CD4-positive, alpha-beta T cell treated with Interleukin-15 for 4 hours (primary cell): ENCODE results near the gene GEMIN4.

Experiments
- DNase-seq: peaks from one replicate; pipeline ENCODE4 v3.0.0-alpha.2; 2020; ENCODE audit warnings: low spot score

GEMIN4 gene

DNA sequence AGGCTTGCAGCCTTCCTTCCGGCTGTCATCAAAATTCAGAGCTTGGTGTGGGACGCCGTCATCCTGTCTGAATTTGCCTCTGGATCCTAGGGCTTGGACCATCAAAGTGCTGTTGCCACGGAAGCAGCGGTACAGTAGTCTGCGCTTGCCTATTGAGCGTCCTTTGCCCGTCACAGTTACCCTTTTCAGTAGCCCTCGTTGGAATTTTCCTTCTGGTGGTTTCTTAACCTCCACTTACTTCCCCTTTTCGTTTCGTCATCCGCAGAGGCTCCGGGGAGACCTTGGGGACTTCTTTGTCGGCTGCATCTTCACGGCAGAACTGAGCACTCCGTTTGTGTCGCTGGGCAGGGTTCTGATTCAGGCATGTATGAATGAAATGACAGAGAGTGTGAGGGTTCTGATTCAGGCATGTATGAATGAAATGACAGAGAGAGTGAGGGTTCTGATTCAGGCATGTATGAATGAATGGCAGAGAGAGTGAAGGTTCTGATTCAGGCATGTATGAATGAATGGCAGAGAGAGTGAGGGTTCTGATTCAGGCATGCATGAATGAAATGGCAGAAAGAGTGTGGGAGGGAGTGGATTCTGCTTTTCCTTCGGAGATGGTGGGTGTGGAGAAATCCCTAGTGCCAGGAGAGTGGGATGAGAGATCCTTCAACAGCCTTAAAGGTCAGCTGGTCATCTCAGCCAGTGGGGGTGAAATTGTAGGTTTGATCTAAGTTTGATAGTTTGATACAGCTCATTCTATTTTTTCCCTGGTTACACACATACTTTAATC, 11.6 kb downstream of the GEMIN4 start:
- DNase-seq: peak; percentile 7

DNA sequence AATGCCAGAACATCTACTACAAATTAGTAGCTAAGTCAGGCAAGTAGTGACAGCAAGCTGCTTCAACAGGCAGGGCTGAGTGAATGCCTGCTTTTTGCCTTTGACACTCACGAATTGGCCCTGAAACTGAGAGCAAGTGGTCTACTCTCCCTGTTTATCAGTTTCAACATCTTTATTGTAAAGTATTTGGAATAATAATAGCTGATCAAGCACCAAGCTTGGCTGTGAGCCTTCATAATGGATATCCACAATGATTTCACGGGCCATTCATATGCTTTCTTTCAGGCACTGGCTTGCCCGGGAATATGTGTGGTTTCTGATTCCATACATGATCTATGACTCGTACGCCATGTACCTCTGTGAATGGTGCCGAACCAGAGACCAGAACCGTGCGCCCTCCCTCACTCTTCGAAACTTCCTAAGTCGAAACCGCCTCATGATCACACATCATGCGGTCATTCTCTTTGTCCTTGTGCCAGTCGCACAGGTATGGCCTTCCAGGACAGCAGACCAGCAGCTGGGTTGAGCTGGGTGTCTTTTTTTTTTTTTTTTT, 14.4 kb downstream of the GEMIN4 start:
- DNase-seq: no peak

DNA sequence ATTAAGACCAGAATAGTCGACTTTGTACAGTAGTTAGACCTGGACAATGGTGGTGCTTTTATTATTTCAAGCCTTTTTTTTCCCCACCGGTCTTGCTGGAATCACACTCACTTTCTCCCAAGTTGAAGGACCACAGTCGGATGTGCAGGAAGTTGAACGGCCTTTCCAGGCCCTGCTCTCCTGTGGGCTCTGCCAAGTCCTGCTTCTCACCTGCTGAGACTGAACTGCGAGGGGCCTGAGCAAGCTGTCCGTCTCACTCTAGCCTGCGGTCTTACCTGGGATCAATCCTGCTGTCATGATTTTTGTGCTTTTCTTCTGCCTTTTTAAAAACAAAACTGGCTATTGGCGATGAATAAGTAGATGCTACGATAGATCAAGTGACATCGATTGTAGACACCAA, 18.3 kb downstream of the GEMIN4 start:
- no peak for DNase-seq

DNA sequence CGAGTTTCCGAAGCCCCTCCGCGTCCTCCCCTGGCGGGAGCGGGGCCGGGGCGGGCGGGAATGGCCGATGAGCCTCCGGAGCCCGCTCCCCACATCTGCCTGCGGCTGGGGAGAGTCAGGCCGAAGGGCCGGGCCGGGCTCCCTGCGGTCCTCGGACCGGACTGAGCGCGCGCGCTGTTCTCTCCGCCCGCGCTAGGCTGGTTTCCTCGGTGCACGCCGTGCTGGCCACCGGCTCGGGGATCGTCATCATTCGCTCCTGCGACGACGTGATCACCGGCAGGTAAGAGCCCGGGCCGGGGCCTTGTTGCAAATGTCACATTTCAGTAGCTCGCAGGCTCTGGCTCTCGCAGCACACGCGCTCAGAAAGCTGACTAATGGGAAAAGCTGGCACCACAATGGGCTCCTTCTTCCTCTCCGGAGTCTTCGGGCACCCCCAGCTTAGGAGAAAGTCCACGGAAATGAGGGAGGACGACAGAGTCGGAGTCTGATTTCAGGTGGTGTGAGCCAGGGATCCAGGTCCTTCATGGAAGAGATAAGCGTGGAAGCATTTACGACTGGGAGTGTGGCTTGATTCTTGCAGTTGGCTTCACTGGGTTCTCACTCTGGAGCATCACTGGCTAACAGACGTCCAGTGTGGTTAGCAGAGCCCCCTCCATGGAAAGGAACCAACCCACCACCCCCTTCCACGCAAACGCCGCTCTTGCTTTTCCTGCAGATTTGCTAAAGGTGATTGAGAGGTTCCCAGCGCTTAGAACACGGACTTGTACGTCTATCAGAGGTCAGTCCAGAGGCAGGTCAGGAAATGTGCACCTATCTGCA, 19.0 kb downstream of the GEMIN4 start:
- no peak for DNase-seq

DNA sequence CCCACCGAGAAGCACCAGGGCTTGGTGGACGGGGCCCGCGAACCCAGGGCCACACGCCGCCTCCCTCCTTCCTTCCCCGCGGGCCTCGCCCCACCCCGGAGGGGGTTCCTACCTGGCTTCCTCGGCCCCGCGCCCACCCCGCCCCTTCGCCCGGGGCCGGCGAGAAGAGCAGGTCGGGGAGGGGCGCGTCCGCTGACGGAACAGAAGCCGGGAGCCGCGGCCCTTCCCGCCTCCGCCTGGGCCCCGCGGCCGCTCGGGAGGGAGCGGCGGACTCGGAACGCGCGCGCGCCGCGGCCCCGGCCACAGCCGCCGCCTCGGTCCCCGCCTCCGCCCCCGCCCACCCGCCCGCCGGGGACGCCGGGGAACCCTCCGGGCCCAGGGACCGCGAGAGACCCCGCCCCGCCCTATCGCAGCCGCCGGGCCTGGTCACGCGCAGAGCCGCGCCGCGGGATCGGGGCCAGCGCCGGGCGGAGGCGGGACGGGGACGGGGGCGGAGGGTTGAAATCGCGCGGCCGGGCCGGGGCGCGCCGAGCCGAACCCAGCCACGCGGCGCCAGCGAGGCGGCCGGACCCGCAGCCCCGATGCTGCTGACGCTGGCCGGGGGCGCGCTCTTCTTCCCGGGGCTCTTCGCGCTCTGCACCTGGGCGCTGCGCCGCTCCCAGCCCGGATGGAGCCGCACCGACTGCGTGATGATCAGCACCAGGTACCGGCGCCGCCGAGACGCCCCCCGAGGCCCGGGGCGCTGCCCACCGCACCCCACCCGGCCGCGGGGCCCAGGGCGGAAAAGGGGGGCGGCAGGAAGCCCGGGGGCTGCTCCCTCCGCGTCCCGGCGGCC, 19.8 kb downstream of the GEMIN4 start, which contains the start of gene TLCD3A:
Gene TLCD3A (plus strand): TSS at position 530 of the 835 bp plus-strand sequence. CDS start 52 bp downstream, at position 582.
- DNase-seq: peak; percentile 36

DNA sequence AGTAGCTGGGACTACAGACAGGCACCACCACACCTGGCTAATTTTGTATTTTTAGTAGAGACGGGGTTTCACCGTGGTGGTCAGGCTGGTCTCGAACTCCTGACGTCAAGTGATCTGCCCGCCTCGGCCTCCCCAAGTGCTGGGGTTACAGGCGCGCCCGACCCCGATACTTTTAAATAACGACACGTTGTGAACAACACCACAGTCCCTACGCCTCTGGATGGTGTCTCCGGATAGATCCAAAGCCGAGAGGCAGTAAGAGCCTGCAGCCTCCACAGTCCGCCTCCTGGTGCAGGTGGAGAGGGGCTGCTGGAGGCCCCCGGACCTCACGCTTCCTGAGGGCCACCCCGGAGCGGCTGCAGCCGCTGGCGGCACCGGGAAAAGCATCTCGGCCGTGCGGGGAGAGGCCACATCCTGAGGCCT, 20.4 kb downstream of the GEMIN4 start:
- DNase-seq: no peak

DNA sequence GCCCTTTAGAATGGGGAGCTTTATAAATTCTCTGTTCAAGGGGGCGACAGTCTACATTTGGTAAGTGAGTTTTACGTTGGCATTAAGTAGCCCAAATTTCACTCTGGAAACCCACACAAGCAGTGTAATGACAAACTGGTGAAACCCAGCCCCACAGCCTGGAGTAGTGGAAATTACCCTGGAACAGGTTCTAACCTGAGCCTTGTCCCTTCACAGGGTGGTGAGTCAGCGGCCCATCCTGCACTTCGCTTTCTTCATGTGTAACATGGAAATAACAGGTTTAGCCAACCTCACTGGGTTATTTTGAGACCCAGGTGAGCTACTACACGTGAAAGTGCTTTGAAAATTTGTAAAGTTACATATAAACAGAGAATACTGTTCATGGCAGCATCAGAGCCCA, 23.2 kb downstream of the GEMIN4 start:
- DNase-seq: no peak

DNA sequence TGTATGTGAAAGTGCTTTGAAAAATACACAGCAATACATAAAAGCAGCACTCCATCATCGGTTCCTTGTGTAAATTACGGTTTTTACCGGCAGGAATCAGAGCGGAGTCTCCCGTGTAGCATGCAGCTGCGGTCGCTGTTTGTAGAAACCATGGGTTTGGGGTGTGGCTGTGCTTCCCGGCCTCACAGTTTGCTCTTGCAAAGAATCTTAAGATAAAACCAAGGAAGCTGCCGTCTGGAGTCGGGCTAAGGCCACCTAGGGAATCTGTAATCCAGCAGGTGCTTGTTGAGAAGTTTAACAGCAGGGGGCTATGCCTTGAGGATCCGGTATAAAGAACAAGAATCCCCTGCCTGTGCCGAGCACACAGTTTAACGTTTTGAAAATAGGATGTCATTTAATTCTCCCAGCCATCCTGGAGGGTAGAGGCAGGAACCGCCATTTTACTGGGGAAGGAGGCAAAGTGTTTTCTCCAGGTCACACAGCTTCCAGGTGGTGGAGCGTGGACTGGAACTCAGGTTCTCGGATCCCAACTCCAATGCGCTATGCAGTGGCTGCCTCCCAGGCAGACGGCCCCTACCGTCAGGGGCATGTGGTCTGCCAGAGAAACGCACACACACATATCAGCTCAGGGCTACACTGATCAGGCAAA, 25.7 kb downstream of the GEMIN4 start:
- DNase-seq: no peak

DNA sequence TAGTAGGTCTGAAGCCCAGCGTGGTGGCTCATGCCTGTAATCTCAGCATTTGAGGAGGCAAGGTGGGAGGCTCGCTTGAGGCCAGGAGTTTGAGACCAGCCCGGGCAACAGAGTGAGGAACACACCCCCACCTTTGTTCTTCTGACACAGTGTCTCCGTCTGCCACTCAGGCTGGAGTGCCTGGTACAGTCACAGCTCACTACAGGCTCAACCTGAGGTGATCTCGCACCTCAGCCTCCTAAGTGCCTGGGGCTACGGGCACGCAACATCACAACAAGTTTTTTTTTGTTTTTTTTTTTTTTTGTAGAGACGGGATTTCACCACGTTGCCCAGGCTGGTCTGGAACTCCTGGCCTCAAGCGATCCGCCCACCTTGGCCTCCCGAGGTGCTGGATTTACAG, 26.3 kb downstream of the GEMIN4 start:
- no peak for DNase-seq

DNA sequence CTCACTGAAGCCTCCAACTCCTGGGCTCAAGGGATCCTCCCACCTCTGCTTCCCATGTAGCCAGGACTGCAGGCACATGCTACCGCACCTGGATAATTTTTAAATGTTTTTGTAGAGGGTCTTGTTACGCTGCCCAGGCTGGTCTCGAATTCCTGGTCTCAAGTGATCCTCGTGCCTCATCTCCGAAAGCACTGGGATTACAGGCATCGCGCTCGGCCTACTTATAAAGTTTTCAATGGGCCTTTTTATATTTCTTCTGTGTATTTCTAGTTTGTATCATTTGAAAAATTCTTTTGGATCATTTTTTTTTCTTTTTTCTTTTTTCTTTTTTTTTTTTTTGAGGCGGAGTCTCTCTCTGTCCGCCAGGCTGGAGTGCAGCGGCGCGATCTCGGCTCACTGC, 27.0 kb downstream of the GEMIN4 start:
- DNase-seq: no peak

DNA sequence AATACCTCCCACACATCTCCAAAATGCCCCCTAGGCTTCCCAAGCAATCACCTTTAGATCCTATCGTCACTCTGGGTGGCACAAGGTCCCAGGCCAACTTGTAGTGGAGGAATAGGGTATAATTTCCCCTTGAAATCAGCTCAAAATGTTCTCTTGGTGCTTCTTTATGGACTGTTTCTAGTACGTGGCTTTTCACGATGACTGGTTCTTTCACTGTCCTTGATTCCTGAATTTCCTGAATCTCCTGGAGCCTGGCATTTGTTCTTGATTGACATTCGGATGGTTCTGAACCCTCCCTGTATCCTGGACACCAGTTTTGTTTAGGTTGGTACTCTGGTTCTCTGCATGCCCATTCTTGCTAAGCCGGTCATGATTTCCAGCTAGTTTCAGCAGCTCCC, 30.5 kb downstream of the GEMIN4 start:
- no peak for DNase-seq

DNA sequence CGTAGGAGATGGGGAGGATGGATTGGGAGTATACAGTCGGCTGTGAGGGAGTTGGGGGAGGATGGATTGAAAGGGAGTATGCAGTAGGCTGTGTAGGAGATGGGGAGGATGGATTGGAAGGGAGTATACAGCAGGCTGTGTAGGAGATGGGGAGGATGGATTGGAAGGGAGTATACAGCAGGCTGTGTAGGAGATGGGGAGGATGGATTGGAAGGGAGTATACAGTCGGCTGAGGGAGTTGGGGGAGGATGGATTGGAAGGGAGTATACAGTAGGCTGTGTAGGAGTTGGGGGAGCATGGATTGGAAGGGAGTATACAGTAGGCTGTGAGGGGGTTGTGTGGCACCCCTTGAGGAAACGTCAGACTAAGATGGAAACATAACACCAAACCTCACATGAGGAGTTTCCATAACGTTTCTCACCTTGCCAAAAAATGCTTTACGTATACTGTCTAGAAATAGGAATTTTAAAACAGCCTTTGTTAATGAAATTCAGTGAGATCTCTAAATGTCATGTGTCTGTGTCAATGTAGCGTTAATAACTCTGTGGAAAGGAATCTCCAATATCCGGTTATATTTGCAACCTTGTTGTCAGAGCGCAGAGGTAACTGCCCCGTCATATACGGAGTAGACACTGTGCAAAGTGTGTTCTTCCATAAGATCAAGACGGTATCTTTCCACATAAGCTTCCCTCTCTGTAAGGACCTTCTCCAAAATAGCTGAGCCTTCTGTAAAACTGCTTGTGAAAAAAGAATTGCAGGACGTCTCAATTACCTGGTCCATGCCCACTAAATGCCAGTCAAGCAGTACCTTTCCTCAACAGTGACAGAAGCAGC, 31.1 kb downstream of the GEMIN4 start:
- no peak for DNase-seq

DNA sequence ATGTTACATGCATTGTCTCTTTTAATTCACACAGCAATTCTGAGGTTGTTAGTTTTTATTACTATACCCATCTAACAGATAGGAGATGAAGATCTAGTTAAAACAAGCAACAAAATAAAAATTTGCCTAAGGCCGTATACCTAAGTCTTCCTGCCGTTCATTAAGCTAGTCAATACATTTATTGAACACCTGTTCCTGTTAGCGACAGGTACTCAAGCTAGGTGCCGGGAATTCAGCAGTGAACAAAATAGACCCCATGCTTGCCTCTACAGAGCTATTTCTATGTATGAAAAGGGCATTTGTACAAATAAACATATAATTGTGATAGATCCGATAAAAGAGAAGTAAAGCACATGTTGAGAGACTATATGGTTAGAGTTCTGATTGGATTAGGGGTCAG, 34.0 kb downstream of the GEMIN4 start:
- no peak for DNase-seq

DNA sequence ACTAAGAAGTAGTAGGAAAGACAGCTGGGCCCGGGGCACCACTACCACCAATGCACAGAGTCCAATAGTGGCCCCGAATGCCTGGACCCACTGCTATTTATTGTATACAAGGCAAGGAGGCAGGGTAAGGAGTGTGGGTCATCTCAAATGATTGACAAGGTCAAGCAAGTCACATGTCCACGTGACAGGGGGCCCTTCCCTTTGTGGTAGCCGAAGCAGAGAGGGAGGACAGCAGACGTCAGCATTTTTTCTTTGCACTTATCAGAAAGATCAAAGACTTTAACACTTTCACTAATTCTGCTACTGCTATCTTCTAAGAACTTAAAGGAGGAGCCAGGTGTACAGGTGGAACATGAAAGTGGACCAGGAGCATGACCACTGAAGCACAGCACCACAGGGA, 43.9 kb downstream of the GEMIN4 start:
- no peak for DNase-seq

DNA sequence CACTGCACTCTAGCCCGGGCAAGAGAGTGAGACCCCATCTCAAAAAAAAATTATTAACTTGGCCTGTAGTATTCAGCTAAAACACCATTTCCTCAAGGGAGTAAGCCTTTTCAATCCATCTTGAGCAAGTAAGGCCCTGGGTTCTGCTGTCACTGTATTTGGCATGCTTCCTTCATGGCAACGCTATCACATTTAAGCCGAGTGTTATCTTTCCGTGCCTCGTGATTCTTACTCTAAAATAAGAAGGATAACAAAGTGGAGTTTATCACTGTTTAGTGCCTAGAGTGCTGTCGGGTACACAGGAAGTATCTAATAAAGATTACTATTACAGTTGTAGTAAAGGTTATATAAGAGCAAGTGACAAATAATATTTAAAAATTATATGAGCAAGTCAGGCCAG, 46.2 kb downstream of the GEMIN4 start:
- DNase-seq: no peak

DNA sequence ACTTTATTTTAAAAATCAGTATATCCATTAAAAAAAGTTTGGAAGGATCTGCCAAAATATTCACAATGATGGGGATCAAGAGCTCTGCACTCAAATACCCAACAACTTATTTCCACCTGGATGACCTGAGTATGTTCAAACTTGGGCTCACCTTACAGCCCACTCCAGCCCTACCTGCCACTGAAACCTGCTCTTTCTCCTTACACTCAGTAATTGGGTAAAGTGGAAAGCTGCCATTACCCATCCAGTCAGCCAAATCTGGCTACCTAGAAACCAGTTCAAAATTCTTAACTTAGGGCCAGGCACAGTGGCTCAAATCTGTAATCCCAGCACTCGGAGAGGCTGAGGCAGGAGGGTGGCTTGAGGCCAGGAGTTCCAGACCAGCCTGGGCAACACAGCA, 47.1 kb downstream of the GEMIN4 start:
- DNase-seq: no peak

DNA sequence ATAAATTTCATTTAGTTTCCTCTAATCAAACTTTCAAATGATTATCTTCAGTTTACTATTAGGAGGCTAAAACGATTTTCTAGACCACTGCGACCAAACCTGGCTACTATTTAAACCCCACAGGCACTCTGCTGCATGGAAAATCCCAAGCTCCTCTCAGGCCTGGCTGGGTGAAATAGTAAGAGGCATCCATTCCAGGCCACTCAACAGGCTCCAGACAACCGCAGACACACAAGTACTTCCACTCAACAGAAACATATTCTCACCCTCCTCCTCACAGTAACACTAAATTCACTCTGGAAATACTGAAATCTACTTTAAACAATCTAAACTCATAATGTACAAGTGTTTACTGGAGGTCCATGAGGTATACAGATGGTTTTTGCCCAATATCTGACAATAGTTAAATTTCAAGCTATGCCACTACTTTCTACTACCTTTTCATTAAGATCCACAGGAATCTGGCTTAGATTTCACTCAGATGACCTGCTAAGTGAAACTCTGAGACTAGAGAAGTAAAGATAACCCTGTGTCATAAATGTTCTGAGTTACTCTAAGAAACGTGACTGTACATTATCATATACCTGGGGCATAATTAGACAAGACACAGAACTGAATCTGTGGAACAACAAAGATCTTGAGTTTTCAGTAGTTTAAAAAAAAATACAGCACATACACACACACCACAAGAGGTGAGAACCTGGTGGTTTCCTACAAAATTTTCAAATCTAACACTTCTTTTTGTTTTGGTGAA, 47.8 kb downstream of the GEMIN4 start:
- DNase-seq: no peak

DNA sequence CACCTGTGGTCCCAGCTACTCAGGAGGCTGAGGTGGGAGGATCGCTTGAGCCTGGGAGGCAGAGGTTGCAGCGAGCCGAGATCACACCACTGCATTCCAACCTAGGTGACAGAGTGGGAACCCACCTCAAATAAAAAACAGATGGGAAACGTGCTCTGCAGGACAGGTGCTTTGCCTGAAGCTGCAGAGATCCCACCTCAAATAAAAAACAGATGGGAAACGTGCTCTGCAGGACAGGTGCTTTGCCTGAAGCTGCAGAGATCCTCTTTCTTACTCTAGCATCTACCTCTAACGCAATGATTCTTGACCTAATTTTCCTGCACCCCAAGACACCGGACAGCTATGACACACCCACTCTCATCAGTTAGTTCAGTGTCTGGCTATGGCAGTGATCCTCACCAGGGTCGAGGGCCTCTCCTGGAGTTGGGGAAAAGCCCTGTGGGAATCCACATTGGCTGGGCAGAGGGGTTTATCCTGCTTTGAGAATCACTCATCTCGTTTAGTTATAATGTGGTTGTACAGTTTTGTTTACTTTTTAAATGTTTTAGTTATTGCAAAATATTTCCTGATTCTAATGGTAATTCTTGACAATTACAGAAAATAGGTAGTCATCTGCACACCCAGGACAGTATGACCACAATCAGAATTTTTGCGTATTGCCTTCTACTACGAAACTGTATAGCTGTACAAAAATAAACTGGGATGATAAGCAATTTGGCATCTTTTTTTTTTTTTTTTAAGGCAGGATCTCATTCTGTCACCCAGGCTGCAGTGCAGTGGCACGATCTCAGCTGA, 48.8 kb downstream of the GEMIN4 start:
- DNase-seq: no peak

DNA sequence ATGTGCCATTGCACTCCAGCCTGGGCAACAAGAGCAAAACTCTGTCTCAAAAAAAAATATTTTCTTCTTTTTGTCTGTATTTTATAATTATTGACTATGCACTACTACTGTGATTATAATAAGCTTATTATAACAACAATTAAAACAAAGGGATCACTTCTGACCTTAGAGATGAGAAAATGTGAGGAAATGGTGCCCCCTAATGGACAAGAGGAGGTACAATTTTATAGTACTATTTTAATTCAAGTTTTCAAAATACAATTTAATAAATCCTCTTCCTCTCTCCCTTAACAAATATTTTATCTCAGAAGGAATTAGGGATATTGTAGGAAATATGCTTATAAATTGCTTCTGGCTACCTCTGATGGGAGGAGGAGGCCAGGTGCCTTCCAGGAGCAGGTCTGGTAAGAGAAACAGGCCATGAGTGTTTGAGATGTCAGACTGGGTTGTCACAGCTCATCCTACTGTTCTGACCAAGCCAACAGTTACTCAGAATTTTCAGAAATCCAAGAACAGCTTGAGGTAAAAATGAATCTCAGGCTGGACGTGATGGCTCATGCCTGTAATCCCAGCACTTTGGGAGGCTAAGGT, 51.5 kb downstream of the GEMIN4 start:
- DNase-seq: peak; percentile 61
